WI38 (cell line): ENCODE data around the gene UXS1.
"Not testable (repeated sequence)": the region's sequence is repeated elsewhere in the genome, so short reads cannot be mapped to it uniquely, and the experiment has no call there.

ENCODE experiments used
- H3K4me3 ChIP-seq: 2 replicates; pipeline ENCODE4 v1.5.1; 2011; ENCODE audit warnings: low read depth, mild to moderate bottlenecking, control low read depth, low read length
- CTCF ChIP-seq: IDR thresholded peaks from 2 replicates; pipeline ENCODE4 v1.5.1; 2012; ENCODE audit warnings: low read depth, mild to moderate bottlenecking, control low read depth, low read length

UXS1 gene

GRCh38 chr2:106139238-106139935 lies 54.7 kb downstream of the UXS1 start:
- TF ChIP-seq CTCF, result no peak
- no peak overlapping the region for H3K4me3 ChIP-seq

GRCh38 chr2:106138543-106139237 lies 55.4 kb downstream of the UXS1 start:
- H3K4me3 ChIP-seq, result no peak overlapping the region
- no peak for TF ChIP-seq CTCF

GRCh38 chr2:106137731-106138521 lies 56.2 kb downstream of the UXS1 start:
- no peak for TF ChIP-seq CTCF
- no peak overlapping the region for H3K4me3 ChIP-seq

- H3K4me3 ChIP-seq, result not testable (repeated sequence)
Observed at GRCh38 chr2:106131192-106131591, 62.9 kb downstream of the UXS1 start.

GRCh38 chr2:106130251-106130998 lies 63.7 kb downstream of the UXS1 start:
- no peak for TF ChIP-seq CTCF

GRCh38 chr2:106129592-106129991 lies 64.5 kb downstream of the UXS1 start:
- no peak for TF ChIP-seq CTCF
- H3K4me3 ChIP-seq, result no peak overlapping the region

More at GRCh38 chr2:106130251-106130998, 63.7 kb downstream of the UXS1 start:
- no peak overlapping the region for H3K4me3 ChIP-seq

GRCh38 chr2:106129150-106129549 lies 65.0 kb downstream of the UXS1 start:
- no peak overlapping the region for H3K4me3 ChIP-seq
- no peak for TF ChIP-seq CTCF
